ENCODE results near the gene PLCB4. TPM values are rescaled to one million over a fixed set of nuclear protein-coding genes. Genes with fewer than 3 reads are reported as not detected.

PLCB4 gene
- total and polyA plus RNA-seq, 8 donors, result 6.2 to 15.3 (median 9.4) TPM

GRCh38 chr20:9099372-9099771, 30.5 kb downstream of the PLCB4 start:
- intact Hi-C loops (cut with DNase I), result no loop called here
- no peak overlapping the region for H3K27ac ChIP-seq
- no peak for ATAC-seq

GRCh38 chr20:9100691-9101090, 31.8 kb downstream of the PLCB4 start:
- ATAC-seq (no peak), DNase-seq (no peak)
- Histone ChIP-seq H3K27ac (no peak overlapping the region), H3K9me3 (no peaks in the 10 kb centered on the region), H3K27me3 (no peaks in the 10 kb centered on the region), H3K4me3 (no peak overlapping the region), H3K36me3 (no peaks in the 10 kb centered on the region), H3K4me1 (no peaks in the 10 kb centered on the region)
- intact Hi-C loops (cut with DNase I), result no loop called here
- TF ChIP-seq CTCF (IDR thresholded peaks at IDR 0.05), result no peak

More at GRCh38 chr20:9099372-9099771, 30.5 kb downstream of the PLCB4 start:
- no peaks in the 10 kb centered on the region for H3K4me1 ChIP-seq
- TF ChIP-seq CTCF (IDR thresholded peaks at IDR 0.05), result no peak
- H3K36me3 ChIP-seq, result no peaks in the 10 kb centered on the region
- H3K27me3 ChIP-seq, result no peaks in the 10 kb centered on the region
- no peaks in the 10 kb centered on the region for H3K9me3 ChIP-seq
- no peak overlapping the region for H3K4me3 ChIP-seq
- no peak for DNase-seq

GRCh38 chr20:9102456-9102855, 33.6 kb downstream of the PLCB4 start:
- no peak for DNase-seq
- intact Hi-C loops (cut with DNase I), result no loop called here
- no peaks in the 10 kb centered on the region for H3K27me3 ChIP-seq
- ATAC-seq, result no peak
- H3K4me1 ChIP-seq, result no peaks in the 10 kb centered on the region
- no peaks in the 10 kb centered on the region for H3K36me3 ChIP-seq
- no peak overlapping the region for H3K4me3 ChIP-seq
- no peak for TF ChIP-seq CTCF (IDR thresholded peaks at IDR 0.05)
- H3K27ac ChIP-seq, result no peak overlapping the region
- no peaks in the 10 kb centered on the region for H3K9me3 ChIP-seq

GRCh38 chr20:9103955-9104354, 35.1 kb downstream of the PLCB4 start:
- no peak overlapping the region for H3K27ac ChIP-seq
- no peaks in the 10 kb centered on the region for H3K4me1 ChIP-seq
- intact Hi-C loops (cut with DNase I), result no loop called here
- DNase-seq (no peak), ATAC-seq (no peak)
- H3K27me3 ChIP-seq, result no peaks in the 10 kb centered on the region
- no peak overlapping the region for H3K4me3 ChIP-seq
- no peak for TF ChIP-seq CTCF (IDR thresholded peaks at IDR 0.05)
- H3K36me3 ChIP-seq, result no peaks in the 10 kb centered on the region
- no peaks in the 10 kb centered on the region for H3K9me3 ChIP-seq

GRCh38 chr20:9108260-9108659, 39.4 kb downstream of the PLCB4 start:
- Histone ChIP-seq H3K36me3 (no peaks in the 10 kb centered on the region), H3K4me1 (no peaks in the 10 kb centered on the region), H3K9me3 (no peaks in the 10 kb centered on the region), H3K4me3 (no peak overlapping the region), H3K27ac (no peak overlapping the region), H3K27me3 (no peaks in the 10 kb centered on the region)
- no peak for DNase-seq
- intact Hi-C loops (cut with DNase I), result no loop called here
- TF ChIP-seq CTCF (IDR thresholded peaks at IDR 0.05), result no peak
- ATAC-seq, result no peak
